SK-N-SH (cell line): ENCODE results near the gene COL4A2. TPM values are rescaled to one million over a fixed set of nuclear protein-coding genes. Genes with fewer than 3 reads are reported as not detected.

Source experiments
- CTCF ChIA-PET: fragments of 300-600, 350-600 bp; formaldehyde crosslinking; extraction: SDS; loops from one replicate; lab custom pipeline; 2021; lab: Yijun Ruan, JAX
- POLR2A ChIA-PET: fragments of 350-600 bp; sonication (Branson Sonifier 250); formaldehyde crosslinking; extraction: SDS; loops from one replicate; lab custom pipeline; 2020; ENCODE audit warnings: antibody characterized with exemption, inconsistent platforms; lab: Yijun Ruan, JAX
- DNase-seq: peaks from one replicate; pipeline ENCODE4 v3.0.0; 2012
- H2AFZ ChIP-seq: fragments of 200-600 bp; sonication (generic); 2 replicates; pipeline ENCODE4 v1.8.1; 2016; ENCODE audit warnings: antibody characterized with exemption, mild to moderate bottlenecking, low read depth
- H3F3A ChIP-seq: fragments of 200-600 bp; sonication (generic); replicated peaks from 2 replicates; pipeline ENCODE3; 2016; ENCODE audit warnings: antibody characterized with exemption, mild to moderate bottlenecking; ENCODE audit not compliant: insufficient read depth
- H3K27ac ChIP-seq, 2 experiments: fragments of 200-500 bp in 1 of 2; fragments of 200-600 bp in 1 of 2; sonication (Bioruptor generic) in 1 of 2; sonication (generic), shearing (Covaris generic) in 1 of 2; 2 replicates each; pipeline versions ENCODE4 v1.5.1 to v1.6.1; 2014 to 2016; ENCODE audit warnings: low read depth in 2 of 2, inconsistent platforms in 1 of 2, low read length in 1 of 2, mild to moderate bottlenecking in 1 of 2, mixed read lengths in 1 of 2
- H3K27me3 ChIP-seq: fragments of 200-600 bp; sonication (generic), shearing (Covaris generic); 2 replicates; pipeline ENCODE4 v1.6.1; 2016; ENCODE audit warnings: mixed run types; ENCODE audit not compliant: insufficient read depth
- H3K36me3 ChIP-seq, 2 experiments: fragments of 200-500 bp in 1 of 2; fragments of 200-600 bp in 1 of 2; sonication (Bioruptor generic) in 1 of 2; sonication (generic) in 1 of 2; replicated peaks in 1 of 2; 2 replicates each; pipeline versions ENCODE3 to v1.5.1; 2014 to 2016; ENCODE audit warnings: low read length in 1 of 2, mild to moderate bottlenecking in 1 of 2; ENCODE audit not compliant: insufficient read depth in 2 of 2, control insufficient read depth in 1 of 2
- H3K4me1 ChIP-seq, 2 experiments: fragments of 200-500 bp in 1 of 2; fragments of 200-600 bp in 1 of 2; sonication (Bioruptor generic) in 1 of 2; sonication (generic), shearing (Covaris generic) in 1 of 2; 2 replicates each; pipeline versions ENCODE4 v1.5.1 to v1.6.1; 2014 to 2016; ENCODE audit warnings: low read depth in 1 of 2, low read length in 1 of 2, mixed run types in 1 of 2; ENCODE audit not compliant: insufficient read depth in 2 of 2, control insufficient read depth in 1 of 2
- H3K4me2 ChIP-seq: fragments of 200-600 bp; sonication (generic), shearing (Covaris generic); 2 replicates; pipeline ENCODE4 v1.6.1; 2017; ENCODE audit warnings: mixed run types
- H3K4me3 ChIP-seq, 2 experiments: fragments of 200-500 bp in 1 of 2; fragments of 200-600 bp in 1 of 2; sonication (Bioruptor generic) in 1 of 2; sonication (generic), shearing (Covaris generic) in 1 of 2; 2 replicates each; pipeline versions ENCODE4 v1.5.1 to v1.8.1; 2014 to 2016; ENCODE audit warnings: low read depth in 2 of 2, inconsistent platforms in 1 of 2, low read length in 1 of 2, mild to moderate bottlenecking in 1 of 2, mixed read lengths in 1 of 2, moderate library complexity in 1 of 2
- H3K79me2 ChIP-seq: fragments of 200-600 bp; sonication (generic); 2 replicates; pipeline ENCODE4 v1.8.1; 2017; ENCODE audit warnings: mild to moderate bottlenecking; ENCODE audit not compliant: insufficient read depth
- H3K9ac ChIP-seq: fragments of 200-600 bp; sonication (generic); 2 replicates; pipeline ENCODE4 v1.6.1; 2017; ENCODE audit warnings: mixed run types
- H3K9me2 ChIP-seq: fragments of 200-600 bp; sonication (generic); 2 replicates; pipeline ENCODE4 v1.6.1; 2017; ENCODE audit warnings: mixed run types
- H3K9me3 ChIP-seq: fragments of 200-600 bp; sonication (generic); 2 replicates; pipeline ENCODE4 v1.6.1; 2017; ENCODE audit warnings: mixed run types, mild to moderate bottlenecking, moderate library complexity
- H4K20me1 ChIP-seq: fragments of 200-600 bp; sonication (generic); 2 replicates; pipeline ENCODE4 v1.6.1; 2017; ENCODE audit warnings: mild to moderate bottlenecking, mixed run types; ENCODE audit not compliant: insufficient read depth
- ELF1 ChIP-seq: IDR thresholded peaks from 2 replicates; pipeline ENCODE4 v1.4.0; 2012
- FOXM1 ChIP-seq: IDR thresholded peaks from 2 replicates; pipeline ENCODE4 v1.4.0; 2012; ENCODE audit warnings: low read depth, mild to moderate bottlenecking
- GABPA ChIP-seq: IDR thresholded peaks from 2 replicates; pipeline ENCODE4 v1.4.0; 2012; ENCODE audit warnings: low read depth, mild to moderate bottlenecking
- GATA2 ChIP-seq: sonication (generic); formaldehyde crosslinking; IDR thresholded peaks from 2 replicates; pipeline ENCODE4 v1.5.0; 2020; ENCODE audit warnings: mild to moderate bottlenecking, missing genetic modification reagents
- JUND ChIP-seq: IDR thresholded peaks from 2 replicates; pipeline ENCODE4 v1.4.0; 2012
- NFIC ChIP-seq: IDR thresholded peaks from 2 replicates; pipeline ENCODE4 v1.4.0; 2012; ENCODE audit warnings: borderline replicate concordance
- NRF1 ChIP-seq: IDR thresholded peaks from 2 replicates; pipeline ENCODE4 v1.6.1; 2012; ENCODE audit warnings: low read depth, mild to moderate bottlenecking, low read length
- RCOR1 ChIP-seq: fragments of 150-350 bp; IDR thresholded peaks from 2 replicates; pipeline ENCODE4 v1.6.1; 2017; ENCODE audit warnings: antibody characterized with exemption, low read length
- RFX5 ChIP-seq: IDR thresholded peaks from 2 replicates; pipeline ENCODE4 v1.6.1; 2012; ENCODE audit warnings: mild to moderate bottlenecking, improper control_type of control experiment, low read length
- SIN3A ChIP-seq: IDR thresholded peaks from 2 replicates; pipeline ENCODE4 v1.6.1; 2012; ENCODE audit warnings: low read depth, mild to moderate bottlenecking, low read length, moderate library complexity, borderline replicate concordance
- YY1 ChIP-seq: IDR thresholded peaks from 2 replicates; pipeline ENCODE4 v1.4.0; 2012; ENCODE audit warnings: low read depth, mild to moderate bottlenecking
- WGBS: methylation state at CpG from one replicate; pipeline ENCODE4 v1.1.6; 2017; ENCODE audit warnings: low lambda C conversion rate; 5-methylcytosine and 5-hydroxymethylcytosine counted together
- polyA plus RNA-seq, 3 experiments: library from polyadenylated mRNA; depleted of rRNA; stranded (reverse); fragments of >200 nt; gene quantifications; 2 replicates each; pipeline ENCODE4 v1.2.3, GENCODE V29; 2012
- TF ChIP-seq, protein P1 (sequence below): fragments of 150-350 bp; IDR thresholded peaks from 2 replicates; pipeline ENCODE4 v1.6.1; 2016; ENCODE audit warnings: mild to moderate bottlenecking, low read depth, low read length
- TF ChIP-seq, protein P2 (sequence below): IDR thresholded peaks from 2 replicates; pipeline ENCODE4 v1.4.0; 2012; ENCODE audit warnings: low read depth, borderline replicate concordance
- TF ChIP-seq, protein P3 (sequence below): IDR thresholded peaks from 2 replicates; pipeline ENCODE4 v1.6.1; 2012; ENCODE audit warnings: mild to moderate bottlenecking, low read depth, low read length, moderate library complexity

Gene COL4A2
- polyA plus RNA-seq, 1 of the 3 experiments (the other 2 are of a cell fraction), result 137 TPM

DNA sequence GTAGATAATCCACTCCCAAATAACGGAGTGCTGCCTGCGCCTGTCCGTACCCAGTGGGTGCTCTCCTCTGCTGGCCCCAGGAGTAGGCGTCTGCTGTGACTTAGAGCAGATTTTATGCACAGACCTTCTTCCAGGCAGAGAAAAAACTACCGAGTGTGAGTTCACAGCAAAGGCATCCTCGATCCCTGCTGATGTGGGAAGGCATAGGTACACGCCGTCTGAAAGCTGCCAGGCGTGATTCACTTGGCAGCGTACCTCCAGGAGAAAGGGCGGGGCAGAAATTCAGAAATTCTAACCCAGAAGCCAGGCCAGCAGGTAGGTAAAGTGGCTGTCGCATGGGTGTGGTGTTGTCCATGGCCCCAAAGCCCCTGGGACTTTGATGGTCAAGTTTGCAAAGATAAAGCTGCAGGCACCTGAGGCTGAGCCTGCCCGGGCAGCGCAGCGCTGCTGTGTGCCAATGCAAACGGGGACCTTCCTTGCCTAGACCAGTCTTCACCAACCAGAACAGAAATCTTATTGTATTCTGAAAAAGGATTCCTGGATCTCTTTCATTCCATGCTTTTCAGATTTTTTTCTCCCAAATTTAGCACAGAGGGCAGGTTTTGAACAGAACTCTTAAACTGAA, 36.3 kb downstream of the COL4A2 start:
- Histone ChIP-seq H3K4me1 (peaks cover 16 to 29% of the 10 kb centered on the region in 2 experiments; a peak in 3 of 4 replicates), H3K9me2 (no peaks in the 10 kb centered on the region), H3K4me3 (no peak overlapping the region), H3K36me3 (peaks cover 0 to 17% of the 10 kb centered on the region in 2 experiments), H3K79me2 (peaks cover 82% of the 10 kb centered on the region), H3K27ac (no peak overlapping the region), H2AFZ (no peak overlapping the region), H3F3A (peaks cover 35% of the 10 kb centered on the region), H3K9ac (no peak overlapping the region), H3K27me3 (no peaks in the 10 kb centered on the region), H3K4me2 (no peak overlapping the region), H3K9me3 (no peaks in the 10 kb centered on the region), H4K20me1 (no peaks in the 10 kb centered on the region)
- ChIA-PET POLR2A (no interaction called here), CTCF (interaction anchor here (1.2 kb wide), 1 partner anchor 35 kb away, joined by 3 read pairs; no protein-coding TSS in a partner anchor)
- TF ChIP-seq YY1 (no peak), GATA2 (CRISPR knock-in tag) (no peak), SIN3A (no peak), NFIC (no peak), FOXM1 (no peak), ELF1 (no peak), RFX5 (no peak)
- TF ChIP-seq, protein P1, sequence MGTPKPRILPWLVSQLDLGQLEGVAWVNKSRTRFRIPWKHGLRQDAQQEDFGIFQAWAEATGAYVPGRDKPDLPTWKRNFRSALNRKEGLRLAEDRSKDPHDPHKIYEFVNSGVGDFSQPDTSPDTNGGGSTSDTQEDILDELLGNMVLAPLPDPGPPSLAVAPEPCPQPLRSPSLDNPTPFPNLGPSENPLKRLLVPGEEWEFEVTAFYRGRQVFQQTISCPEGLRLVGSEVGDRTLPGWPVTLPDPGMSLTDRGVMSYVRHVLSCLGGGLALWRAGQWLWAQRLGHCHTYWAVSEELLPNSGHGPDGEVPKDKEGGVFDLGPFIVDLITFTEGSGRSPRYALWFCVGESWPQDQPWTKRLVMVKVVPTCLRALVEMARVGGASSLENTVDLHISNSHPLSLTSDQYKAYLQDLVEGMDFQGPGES, result no peak
- TF ChIP-seq, protein P2, sequence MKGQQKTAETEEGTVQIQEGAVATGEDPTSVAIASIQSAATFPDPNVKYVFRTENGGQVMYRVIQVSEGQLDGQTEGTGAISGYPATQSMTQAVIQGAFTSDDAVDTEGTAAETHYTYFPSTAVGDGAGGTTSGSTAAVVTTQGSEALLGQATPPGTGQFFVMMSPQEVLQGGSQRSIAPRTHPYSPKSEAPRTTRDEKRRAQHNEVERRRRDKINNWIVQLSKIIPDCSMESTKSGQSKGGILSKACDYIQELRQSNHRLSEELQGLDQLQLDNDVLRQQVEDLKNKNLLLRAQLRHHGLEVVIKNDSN, result no peak
- no peak for DNase-seq
- 96% methylated on average over 14 of the region's 16 CpGs for WGBS

DNA sequence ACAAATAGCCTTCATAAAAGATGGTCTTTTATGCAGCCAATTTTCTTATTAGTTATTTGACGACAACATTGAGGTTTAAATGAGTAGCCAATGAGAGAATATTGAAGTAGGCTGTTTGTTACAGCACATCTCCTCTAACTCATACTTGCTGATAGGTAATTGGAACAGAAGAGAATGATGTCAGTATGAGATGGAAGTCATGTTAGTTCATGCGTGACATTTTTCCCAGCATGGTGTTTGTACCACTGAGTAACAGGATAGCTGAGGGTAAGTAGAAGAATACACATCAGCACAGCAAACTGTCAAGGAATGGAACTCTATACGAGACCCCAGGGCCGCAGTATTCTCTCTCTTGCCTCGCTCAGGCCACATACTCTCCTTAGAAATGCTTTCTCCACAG, 37.2 kb downstream of the COL4A2 start:
- CTCF ChIA-PET, result interaction anchor here (0.9 to 1.0 kb wide), 2 partner anchors 11 to 22 kb away, joined by 3 read pairs; no protein-coding TSS in a partner anchor
- no peak overlapping the region; a peak in 1 of 4 replicates for H3K27ac ChIP-seq
- H4K20me1 ChIP-seq, result no peaks in the 10 kb centered on the region
- H2AFZ ChIP-seq, result no peak overlapping the region
- H3K4me3 ChIP-seq, result no peak overlapping the region
- peaks cover 21 to 27% of the 10 kb centered on the region in 2 experiments; a peak in 3 of 4 replicates for H3K4me1 ChIP-seq
- no peak overlapping the region for H3K9ac ChIP-seq
- peaks cover 83% of the 10 kb centered on the region for H3K79me2 ChIP-seq
- POLR2A ChIA-PET, result no interaction called here
- peaks cover 40% of the 10 kb centered on the region for H3F3A ChIP-seq
- WGBS, result 99% methylated on average over 5 of the region's 5 CpGs
- no peaks in the 10 kb centered on the region for H3K27me3 ChIP-seq
- no peaks in the 10 kb centered on the region for H3K9me3 ChIP-seq
- DNase-seq, result no peak
- no peaks in the 10 kb centered on the region for H3K9me2 ChIP-seq
- H3K4me2 ChIP-seq, result no peak overlapping the region
- H3K36me3 ChIP-seq, result peaks cover 0 to 17% of the 10 kb centered on the region in 2 experiments
- no peak for TF ChIP-seq GABPA
- TF ChIP-seq NRF1, result no peak
- TF ChIP-seq FOXM1, result no peak
- TF ChIP-seq, protein P1, result no peak
- no peak for TF ChIP-seq JUND
- TF ChIP-seq, protein P3, sequence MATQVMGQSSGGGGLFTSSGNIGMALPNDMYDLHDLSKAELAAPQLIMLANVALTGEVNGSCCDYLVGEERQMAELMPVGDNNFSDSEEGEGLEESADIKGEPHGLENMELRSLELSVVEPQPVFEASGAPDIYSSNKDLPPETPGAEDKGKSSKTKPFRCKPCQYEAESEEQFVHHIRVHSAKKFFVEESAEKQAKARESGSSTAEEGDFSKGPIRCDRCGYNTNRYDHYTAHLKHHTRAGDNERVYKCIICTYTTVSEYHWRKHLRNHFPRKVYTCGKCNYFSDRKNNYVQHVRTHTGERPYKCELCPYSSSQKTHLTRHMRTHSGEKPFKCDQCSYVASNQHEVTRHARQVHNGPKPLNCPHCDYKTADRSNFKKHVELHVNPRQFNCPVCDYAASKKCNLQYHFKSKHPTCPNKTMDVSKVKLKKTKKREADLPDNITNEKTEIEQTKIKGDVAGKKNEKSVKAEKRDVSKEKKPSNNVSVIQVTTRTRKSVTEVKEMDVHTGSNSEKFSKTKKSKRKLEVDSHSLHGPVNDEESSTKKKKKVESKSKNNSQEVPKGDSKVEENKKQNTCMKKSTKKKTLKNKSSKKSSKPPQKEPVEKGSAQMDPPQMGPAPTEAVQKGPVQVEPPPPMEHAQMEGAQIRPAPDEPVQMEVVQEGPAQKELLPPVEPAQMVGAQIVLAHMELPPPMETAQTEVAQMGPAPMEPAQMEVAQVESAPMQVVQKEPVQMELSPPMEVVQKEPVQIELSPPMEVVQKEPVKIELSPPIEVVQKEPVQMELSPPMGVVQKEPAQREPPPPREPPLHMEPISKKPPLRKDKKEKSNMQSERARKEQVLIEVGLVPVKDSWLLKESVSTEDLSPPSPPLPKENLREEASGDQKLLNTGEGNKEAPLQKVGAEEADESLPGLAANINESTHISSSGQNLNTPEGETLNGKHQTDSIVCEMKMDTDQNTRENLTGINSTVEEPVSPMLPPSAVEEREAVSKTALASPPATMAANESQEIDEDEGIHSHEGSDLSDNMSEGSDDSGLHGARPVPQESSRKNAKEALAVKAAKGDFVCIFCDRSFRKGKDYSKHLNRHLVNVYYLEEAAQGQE, result no peak
- TF ChIP-seq GATA2 (CRISPR knock-in tag), result no peak
- TF ChIP-seq RFX5, result no peak
- TF ChIP-seq, protein P2, result no peak
- TF ChIP-seq RCOR1, result no peak
- TF ChIP-seq ELF1, result no peak
